Mesendoderm (in vitro differentiated cells): Measurements from ENCODE around the gene ZRANB3.

Experiments
- DNase-seq: peaks from one replicate; pipeline ENCODE4 v3.0.0; 2013
- H2AK5ac ChIP-seq: 2 replicates; pipeline ENCODE4 v1.6.1; 2013; ENCODE audit warnings: low read length, inconsistent platforms
- H2BK120ac ChIP-seq: 2 replicates; pipeline ENCODE4 v1.6.1; 2013; ENCODE audit warnings: low read depth, mild to moderate bottlenecking, low read length, moderate library complexity, mixed read lengths
- H2BK15ac ChIP-seq: replicated peaks from 2 replicates; pipeline ENCODE4 v1.6.1; 2013; ENCODE audit warnings: low read depth, mild to moderate bottlenecking, moderate library complexity
- H2BK5ac ChIP-seq: 2 replicates; pipeline ENCODE4 v1.6.1; 2013; ENCODE audit warnings: low read length, inconsistent platforms
- H3K18ac ChIP-seq: 2 replicates; pipeline ENCODE4 v1.6.1; 2013; ENCODE audit warnings: mild to moderate bottlenecking, low read length, mixed read lengths
- H3K23ac ChIP-seq: one replicate; pipeline ENCODE4 v1.6.1; 2013; ENCODE audit warnings: low read length
- H3K27ac ChIP-seq: 2 replicates; pipeline ENCODE4 v1.5.1; 2013; ENCODE audit warnings: low read depth, mild to moderate bottlenecking, inconsistent platforms, low read length, moderate library complexity
- H3K27me3 ChIP-seq: 2 replicates; pipeline ENCODE4 v1.6.1; 2013; ENCODE audit warnings: low read length, control low read depth, mild to moderate bottlenecking, inconsistent platforms; ENCODE audit not compliant: insufficient read depth, poor library complexity
- H3K36me3 ChIP-seq: 2 replicates; pipeline ENCODE4 v1.6.1; 2013; ENCODE audit warnings: low read length, inconsistent platforms; ENCODE audit not compliant: control insufficient read depth, insufficient read depth
- H3K4ac ChIP-seq: one replicate; pipeline ENCODE4 v1.6.1; 2013; ENCODE audit warnings: low read depth, mild to moderate bottlenecking, low read length, moderate library complexity
- H3K4me1 ChIP-seq: 2 replicates; pipeline ENCODE4 v1.6.1; 2013; ENCODE audit warnings: low read depth, low read length, inconsistent platforms; ENCODE audit not compliant: control insufficient read depth
- H3K4me2 ChIP-seq: 2 replicates; pipeline ENCODE4 v1.6.1; 2013; ENCODE audit warnings: low read length
- H3K4me3 ChIP-seq: 2 replicates; pipeline ENCODE4 v1.5.1; 2013; ENCODE audit warnings: mild to moderate bottlenecking, low read length
- H3K56ac ChIP-seq: one replicate; pipeline ENCODE4 v1.6.1; 2013; ENCODE audit warnings: low read length
- H3K79me1 ChIP-seq: 2 replicates; pipeline ENCODE4 v1.6.1; 2013; ENCODE audit warnings: low read length, inconsistent platforms
- H3K79me2 ChIP-seq: 2 replicates; pipeline ENCODE4 v1.6.1; 2013; ENCODE audit warnings: mild to moderate bottlenecking, low read length; ENCODE audit not compliant: control insufficient read depth, insufficient read depth
- H3K9ac ChIP-seq: 2 replicates; pipeline ENCODE4 v1.6.1; 2013; ENCODE audit warnings: low read length, inconsistent platforms
- H4K5ac ChIP-seq: one replicate; pipeline ENCODE4 v1.6.1; 2013; ENCODE audit warnings: low read length
- H4K8ac ChIP-seq: one replicate; pipeline ENCODE4 v1.6.1; 2013; ENCODE audit warnings: low read depth, mild to moderate bottlenecking, control low read depth, low read length, moderate library complexity
- WGBS: extraction: QIAGEN DNeasy Blood & Tissue Kit; methylation state at CpG from one replicate; pipeline ENCODE4 v1.1.7; 2013; ENCODE audit warnings: low lambda C conversion rate, missing lambda C conversion rate; ENCODE audit not compliant: insufficient coverage; ENCODE audit errors: extremely low coverage; 5-methylcytosine and 5-hydroxymethylcytosine counted together

ZRANB3 gene

GRCh38 chr2:135174810-135175093 lies 356.3 kb downstream of the ZRANB3 start:
- Histone ChIP-seq H3K4me2 (no peak overlapping the region), H2BK15ac (no peak overlapping the region), H3K27ac (no peak overlapping the region), H3K56ac (no peak overlapping the region), H3K79me2 (no peaks in the 10 kb centered on the region), H3K79me1 (no peaks in the 10 kb centered on the region), H3K18ac (no peak overlapping the region), H3K36me3 (no peaks in the 10 kb centered on the region), H2BK5ac (no peak overlapping the region), H3K4me3 (no peak overlapping the region), H2AK5ac (no peak overlapping the region), H3K23ac (no peak overlapping the region), H4K5ac (no peak overlapping the region), H3K9ac (no peak overlapping the region), H4K8ac (no peak overlapping the region), H2BK120ac (no peak overlapping the region), H3K4ac (no peak overlapping the region), H3K27me3 (no peaks in the 10 kb centered on the region), H3K4me1 (no peaks in the 10 kb centered on the region)
- DNase-seq, result no peak
- WGBS, result no CpG with 5 or more reads among the region's 6 CpGs

GRCh38 chr2:135174049-135174809 lies 356.8 kb downstream of the ZRANB3 start:
- no peak for DNase-seq
- no peak overlapping the region for H4K8ac ChIP-seq
- no peak overlapping the region for H2BK5ac ChIP-seq
- no peak overlapping the region for H3K4ac ChIP-seq
- no peak overlapping the region for H2AK5ac ChIP-seq
- no peak overlapping the region for H3K27ac ChIP-seq
- H2BK120ac ChIP-seq, result no peak overlapping the region
- no peaks in the 10 kb centered on the region for H3K27me3 ChIP-seq
- H3K4me3 ChIP-seq, result no peak overlapping the region
- no peak overlapping the region for H3K23ac ChIP-seq
- no peak overlapping the region for H2BK15ac ChIP-seq
- H3K9ac ChIP-seq, result no peak overlapping the region
- H4K5ac ChIP-seq, result no peak overlapping the region
- H3K18ac ChIP-seq, result no peak overlapping the region
- no peaks in the 10 kb centered on the region for H3K36me3 ChIP-seq
- H3K56ac ChIP-seq, result no peak overlapping the region
- WGBS, result no CpG with 5 or more reads among the region's 9 CpGs
- no peak overlapping the region for H3K4me2 ChIP-seq
- H3K79me2 ChIP-seq, result no peaks in the 10 kb centered on the region
- H3K4me1 ChIP-seq, result no peaks in the 10 kb centered on the region
- H3K79me1 ChIP-seq, result no peaks in the 10 kb centered on the region

- H3K18ac ChIP-seq, result no peak overlapping the region
- H3K79me1 ChIP-seq, result no peaks in the 10 kb centered on the region
- no peaks in the 10 kb centered on the region for H3K4me1 ChIP-seq
- H3K4me2 ChIP-seq, result no peak overlapping the region
- no peak overlapping the region for H3K23ac ChIP-seq
- peaks cover 5% of the 10 kb centered on the region for H3K36me3 ChIP-seq
- DNase-seq, result no peak
- no peak overlapping the region for H2AK5ac ChIP-seq
- H3K27me3 ChIP-seq, result no peaks in the 10 kb centered on the region
- H3K4me3 ChIP-seq, result no peak overlapping the region
- no peaks in the 10 kb centered on the region for H3K79me2 ChIP-seq
- H4K8ac ChIP-seq, result no peak overlapping the region
- H4K5ac ChIP-seq, result no peak overlapping the region
- H3K27ac ChIP-seq, result no peak overlapping the region
- H2BK120ac ChIP-seq, result no peak overlapping the region
- no peak overlapping the region for H3K4ac ChIP-seq
- no peak overlapping the region for H2BK15ac ChIP-seq
- no peak overlapping the region for H2BK5ac ChIP-seq
- H3K56ac ChIP-seq, result no peak overlapping the region
- WGBS, result no CpG with 5 or more reads among the region's 11 CpGs
- no peak overlapping the region for H3K9ac ChIP-seq
These were observed 360.9 kb downstream of the ZRANB3 start for GRCh38 chr2:135169900-135170753.

GRCh38 chr2:135168204-135168856 lies 362.7 kb downstream of the ZRANB3 start:
- Histone ChIP-seq H3K4me3 (no peak overlapping the region), H3K79me1 (no peaks in the 10 kb centered on the region), H2BK120ac (no peak overlapping the region), H2BK15ac (no peak overlapping the region), H4K5ac (no peak overlapping the region), H3K56ac (no peak overlapping the region), H3K4ac (no peak overlapping the region), H3K4me2 (no peak overlapping the region), H3K27me3 (no peaks in the 10 kb centered on the region), H3K9ac (no peak overlapping the region), H3K27ac (no peak overlapping the region), H3K18ac (no peak overlapping the region), H4K8ac (no peak overlapping the region), H3K23ac (no peak overlapping the region), H3K36me3 (peaks cover 5% of the 10 kb centered on the region), H2AK5ac (no peak overlapping the region), H3K79me2 (no peaks in the 10 kb centered on the region), H3K4me1 (no peaks in the 10 kb centered on the region), H2BK5ac (no peak overlapping the region)
- no CpG with 5 or more reads among the region's 11 CpGs for WGBS
- DNase-seq, result no peak

- Histone ChIP-seq H2BK120ac (no peak overlapping the region), H3K56ac (no peak overlapping the region), H3K79me1 (no peaks in the 10 kb centered on the region), H3K18ac (no peak overlapping the region), H4K5ac (no peak overlapping the region), H3K4me2 (no peak overlapping the region), H3K23ac (no peak overlapping the region), H3K27me3 (no peaks in the 10 kb centered on the region), H2AK5ac (no peak overlapping the region), H3K27ac (no peak overlapping the region), H2BK15ac (no peak overlapping the region), H4K8ac (no peak overlapping the region), H3K4me3 (no peak overlapping the region), H3K79me2 (no peaks in the 10 kb centered on the region), H3K9ac (no peak overlapping the region), H3K36me3 (peaks cover 5% of the 10 kb centered on the region), H3K4ac (no peak overlapping the region), H3K4me1 (no peaks in the 10 kb centered on the region), H2BK5ac (no peak overlapping the region)
- no CpG with 5 or more reads among the region's 1 CpG for WGBS
- no peak for DNase-seq
These were observed 363.7 kb downstream of the ZRANB3 start for GRCh38 chr2:135167273-135167672.
